Mesothelial cell of epicardium (in vitro differentiated cells): Measurements from ENCODE around the gene ZDHHC19. TPM values are rescaled to one million over a fixed set of nuclear protein-coding genes. Genes with fewer than 3 reads are reported as not detected.

Experiments used
- DNase-seq, 2 experiments: peaks; one replicate each; pipeline ENCODE4 v3.0.0; 2021; ENCODE audit warnings: low spot score in 2 of 2; ENCODE audit not compliant: unreplicated experiment in 2 of 2
- H3K27ac Mint-ChIP-seq: 2 replicates; pipeline ENCODE4 v1.8.0; 2021; ENCODE audit warnings: mixed read lengths
- H3K27me3 Mint-ChIP-seq: 2 replicates; pipeline ENCODE4 v1.8.0; 2021; ENCODE audit warnings: low read depth, mixed read lengths
- H3K36me3 Mint-ChIP-seq: 2 replicates; pipeline ENCODE4 v1.8.0; 2021; ENCODE audit warnings: mixed read lengths
- H3K4me1 Mint-ChIP-seq: 2 replicates; pipeline ENCODE4 v1.8.0; 2021; ENCODE audit warnings: mixed read lengths
- H3K4me3 Mint-ChIP-seq: 2 replicates; pipeline ENCODE4 v1.8.0; 2021; ENCODE audit warnings: mild to moderate bottlenecking, moderate library complexity, mixed read lengths
- H3K9me3 Mint-ChIP-seq: 2 replicates; pipeline ENCODE4 v1.8.0; 2021; ENCODE audit warnings: mixed read lengths
- CTCF ChIP-seq: fragments of 200-600 bp; sonication (generic); IDR thresholded peaks from one replicate; pipeline ENCODE4 v1.5.0; 2021; ENCODE audit warnings: antibody characterized with exemption; ENCODE audit not compliant: unreplicated experiment
- total RNA-seq: library from RNA; stranded (reverse); gene quantifications from 3 replicates; pipeline ENCODE4 v1.2.1, GENCODE V29; 2021

Gene ZDHHC19
- total RNA-seq, 1 donor from 2014 or later = 0.34 TPM

- peaks cover 26% of the 10 kb centered on the region for H3K36me3 Mint-ChIP-seq
- no peaks in the 10 kb centered on the region for H3K9me3 Mint-ChIP-seq
- no peak overlapping the region for H3K4me3 Mint-ChIP-seq
Measured at GRCh38 chr3:196236223-196236622, 25.0 kb upstream of the ZDHHC19 start.

GRCh38 chr3:196235452-196236122 is 24.4 kb upstream of the ZDHHC19 start:
- Mint-ChIP-seq H3K36me3 (peaks cover 24% of the 10 kb centered on the region), H3K4me3 (no peak overlapping the region), H3K27me3 (no peaks in the 10 kb centered on the region), H3K27ac (no peak overlapping the region), H3K4me1 (no peaks in the 10 kb centered on the region), H3K9me3 (no peaks in the 10 kb centered on the region)
- TF ChIP-seq CTCF = no peak
- no peak for DNase-seq

More at GRCh38 chr3:196236223-196236622, 25.0 kb upstream of the ZDHHC19 start:
- no peak for DNase-seq
- Mint-ChIP-seq H3K4me1 (no peaks in the 10 kb centered on the region), H3K27me3 (no peaks in the 10 kb centered on the region), H3K27ac (no peak overlapping the region)
- no peak for TF ChIP-seq CTCF

- peaks cover 4% of the 10 kb centered on the region for H3K4me1 Mint-ChIP-seq
- TF ChIP-seq CTCF = no peak
- no peaks in the 10 kb centered on the region for H3K27me3 Mint-ChIP-seq
- peaks cover 11% of the 10 kb centered on the region for H3K36me3 Mint-ChIP-seq
- H3K4me3 Mint-ChIP-seq = no peak overlapping the region
- no peak overlapping the region for H3K27ac Mint-ChIP-seq
- DNase-seq = no peak
- no peaks in the 10 kb centered on the region for H3K9me3 Mint-ChIP-seq
Measured at GRCh38 chr3:196232882-196233251, 21.7 kb upstream of the ZDHHC19 start.

- H3K9me3 Mint-ChIP-seq = no peaks in the 10 kb centered on the region
- no peak overlapping the region for H3K27ac Mint-ChIP-seq
- H3K4me1 Mint-ChIP-seq = peaks cover 9% of the 10 kb centered on the region
- H3K4me3 Mint-ChIP-seq = no peak overlapping the region
- TF ChIP-seq CTCF = no peak
- peaks cover 5% of the 10 kb centered on the region for H3K36me3 Mint-ChIP-seq
- no peak for DNase-seq
- no peaks in the 10 kb centered on the region for H3K27me3 Mint-ChIP-seq
Measured at GRCh38 chr3:196232154-196232881, 21.1 kb upstream of the ZDHHC19 start.

- H3K27me3 Mint-ChIP-seq = no peaks in the 10 kb centered on the region
- H3K27ac Mint-ChIP-seq = peak overlapping the region; percentile 78
- no peak for DNase-seq
- no peak overlapping the region for H3K4me3 Mint-ChIP-seq
- no peaks in the 10 kb centered on the region for H3K36me3 Mint-ChIP-seq
- TF ChIP-seq CTCF = no peak
- H3K9me3 Mint-ChIP-seq = no peaks in the 10 kb centered on the region
- H3K4me1 Mint-ChIP-seq = peaks cover 9% of the 10 kb centered on the region
Measured at GRCh38 chr3:196227629-196228493, 16.7 kb upstream of the ZDHHC19 start.
